Forelimb muscle (tissue), 1 donor: Measurements from ENCODE around the gene COL2A1. TPM values are rescaled to one million over a fixed set of nuclear protein-coding genes. Genes with fewer than 3 reads are reported as not detected.

Source experiments
- DNase-seq: peaks from one replicate; pipeline ENCODE4 v3.0.0-alpha.2; 2013; ENCODE audit warnings: low read depth
- polyA plus RNA-seq: library from polyadenylated mRNA; unstranded; fragments of 120-200 nt; gene quantifications from one replicate; pipeline ENCODE4 v1.2.1, GENCODE V29; 2013; ENCODE audit not compliant: insufficient read length

COL2A1 gene
- polyA plus RNA-seq, 1 donor = 16.9 TPM

- DNase-seq = no peak
Observed at GRCh38 chr12:48030173-48030650, 25.9 kb upstream of the COL2A1 start.

GRCh38 chr12:48029491-48030172 is 25.4 kb upstream of the COL2A1 start:
- DNase-seq = no peak

- DNase-seq = no peak
Observed at GRCh38 chr12:48028541-48029431, 24.5 kb upstream of the COL2A1 start.

- DNase-seq = no peak
Observed at GRCh38 chr12:48027183-48028002, 23.1 kb upstream of the COL2A1 start.

- no peak for DNase-seq
Observed at GRCh38 chr12:48026060-48026827, 22.0 kb upstream of the COL2A1 start.

GRCh38 chr12:48025281-48025680 is 21.0 kb upstream of the COL2A1 start:
- no peak for DNase-seq

GRCh38 chr12:48024735-48025134 is 20.5 kb upstream of the COL2A1 start:
- DNase-seq = no peak

GRCh38 chr12:48023386-48023785 is 19.1 kb upstream of the COL2A1 start:
- no peak for DNase-seq

GRCh38 chr12:48022676-48023385 is 18.6 kb upstream of the COL2A1 start:
- DNase-seq = no peak

- no peak for DNase-seq
Observed at GRCh38 chr12:48022180-48022521, 17.9 kb upstream of the COL2A1 start.

GRCh38 chr12:48021485-48022179 is 17.4 kb upstream of the COL2A1 start:
- DNase-seq = no peak

- DNase-seq = no peak
Observed at GRCh38 chr12:48019639-48020265, 15.5 kb upstream of the COL2A1 start.

- no peak for DNase-seq
Observed at GRCh38 chr12:48018618-48018995, 14.3 kb upstream of the COL2A1 start.

- DNase-seq = no peak
Observed at GRCh38 chr12:48017921-48018617, 13.8 kb upstream of the COL2A1 start.

GRCh38 chr12:48017496-48017895 is 13.2 kb upstream of the COL2A1 start:
- no peak for DNase-seq

- DNase-seq = no peak
Observed at GRCh38 chr12:48016373-48017020, 12.2 kb upstream of the COL2A1 start.

GRCh38 chr12:48015954-48016353 is 11.7 kb upstream of the COL2A1 start:
- DNase-seq = no peak

- no peak for DNase-seq
Observed at GRCh38 chr12:48015129-48015528, 10.9 kb upstream of the COL2A1 start.

GRCh38 chr12:48013287-48013686 is 9.0 kb upstream of the COL2A1 start:
- no peak for DNase-seq
